HCT116 (cell line): ENCODE data around the gene GINS3.

Experiments
- CEBPB ChIP-seq: IDR thresholded peaks from 2 replicates; pipeline ENCODE4 v1.6.1; 2012; ENCODE audit warnings: low read depth
- JUND ChIP-seq: IDR thresholded peaks from 2 replicates; pipeline ENCODE4 v1.6.1; 2012
- POLR2AphosphoS5 ChIP-seq: IDR thresholded peaks from 2 replicates; pipeline ENCODE4 v1.6.1; 2011; ENCODE audit warnings: mild to moderate bottlenecking, low read depth, low read length, moderate library complexity
- YY1 ChIP-seq: IDR thresholded peaks from 2 replicates; pipeline ENCODE4 v1.6.1; 2011; ENCODE audit warnings: low read length, low read depth, moderate library complexity, mild to moderate bottlenecking; ENCODE audit not compliant: insufficient replicate concordance; ENCODE audit errors: extremely low read depth
- TF ChIP-seq, protein P1 (sequence below), 3 experiments: fragments of 200-600 bp in 1 of 3; sonication (generic) in 1 of 3; IDR thresholded peaks in 2 of 3; conservative IDR thresholded peaks in 1 of 3; 2 replicates each; pipeline ENCODE4 v1.5.1; 2012 to 2017; ENCODE audit warnings: low read depth in 2 of 3, low read length in 2 of 3, antibody characterized with exemption in 1 of 3, borderline replicate concordance in 1 of 3, control low read depth in 1 of 3, mild to moderate bottlenecking in 1 of 3, mixed read lengths in 1 of 3, mixed run types in 1 of 3, moderate library complexity in 1 of 3; ENCODE audit not compliant: insufficient read depth in 1 of 3

GRCh38 chr16:58418026-58418425, 25.8 kb downstream of the GINS3 start:
- TF ChIP-seq, protein P1, sequence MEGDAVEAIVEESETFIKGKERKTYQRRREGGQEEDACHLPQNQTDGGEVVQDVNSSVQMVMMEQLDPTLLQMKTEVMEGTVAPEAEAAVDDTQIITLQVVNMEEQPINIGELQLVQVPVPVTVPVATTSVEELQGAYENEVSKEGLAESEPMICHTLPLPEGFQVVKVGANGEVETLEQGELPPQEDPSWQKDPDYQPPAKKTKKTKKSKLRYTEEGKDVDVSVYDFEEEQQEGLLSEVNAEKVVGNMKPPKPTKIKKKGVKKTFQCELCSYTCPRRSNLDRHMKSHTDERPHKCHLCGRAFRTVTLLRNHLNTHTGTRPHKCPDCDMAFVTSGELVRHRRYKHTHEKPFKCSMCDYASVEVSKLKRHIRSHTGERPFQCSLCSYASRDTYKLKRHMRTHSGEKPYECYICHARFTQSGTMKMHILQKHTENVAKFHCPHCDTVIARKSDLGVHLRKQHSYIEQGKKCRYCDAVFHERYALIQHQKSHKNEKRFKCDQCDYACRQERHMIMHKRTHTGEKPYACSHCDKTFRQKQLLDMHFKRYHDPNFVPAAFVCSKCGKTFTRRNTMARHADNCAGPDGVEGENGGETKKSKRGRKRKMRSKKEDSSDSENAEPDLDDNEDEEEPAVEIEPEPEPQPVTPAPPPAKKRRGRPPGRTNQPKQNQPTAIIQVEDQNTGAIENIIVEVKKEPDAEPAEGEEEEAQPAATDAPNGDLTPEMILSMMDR (IDR thresholded peaks at IDR 0.05 in 2 of 3, conservative IDR thresholded peaks at IDR 0.05 in 1 of 3; ENCODE audit: borderline replicate concordance in 1 of 3, insufficient read depth in 1 of 3, low read depth in 2 of 3, low read length in 2 of 3), result no peak
- TF ChIP-seq YY1, result no peak
- TF ChIP-seq POLR2AphosphoS5, result no peak
- no peak for TF ChIP-seq JUND
- TF ChIP-seq CEBPB, result no peak
